Activated naive CD4-positive, alpha-beta T cell treated with anti-CD3 and anti-CD28 coated beads, Interleukin-2, amount 50 U/mL, for 72 hours (primary cell): ENCODE measurements around the gene KIF3B. TPM values are rescaled to one million over a fixed set of nuclear protein-coding genes. Genes with fewer than 3 reads are reported as not detected.
"Not testable (repeated sequence)": the region's sequence is repeated elsewhere in the genome, so short reads cannot be mapped to it uniquely, and the experiment has no call there.

Experiments used
- ATAC-seq, 2 donors: fragments of 150-1000 bp; cut with Tn5 transposase; 2 replicates each; pipeline ENCODE4 v1.10.0; 2021; ENCODE audit warnings: mild to moderate bottlenecking in 2 of 2, moderate library complexity in 2 of 2
- DNase-seq, 2 donors: peaks; one replicate each; pipeline ENCODE4 v3.0.0; 2021 to 2022; ENCODE audit warnings: low spot score in 2 of 2
- H3K27ac Mint-ChIP-seq, 2 donors: one replicate each; pipeline ENCODE4 v1.8.0; 2022; ENCODE audit warnings: mild to moderate bottlenecking in 2 of 2, mixed read lengths in 2 of 2
- H3K36me3 Mint-ChIP-seq, 2 donors: one replicate each; pipeline ENCODE4 v1.8.0; 2022; ENCODE audit warnings: mixed read lengths in 2 of 2
- H3K9me3 Mint-ChIP-seq, 2 donors: one replicate each; pipeline ENCODE4 v1.8.0; 2022; ENCODE audit warnings: mixed read lengths in 2 of 2
- total RNA-seq, 2 donors: library from RNA; stranded (reverse); gene quantifications; one replicate each; pipeline ENCODE4 v1.2.3, GENCODE V29; 2022

Gene KIF3B
- total RNA-seq, 2 donors from 2014 or later, result 21.9 to 37.8 TPM

GRCh38 chr20:32332614-32333013 lies 55.2 kb downstream of the KIF3B start:
- no peaks in the 10 kb centered on the region for H3K9me3 Mint-ChIP-seq
- DNase-seq (no peak), ATAC-seq (peak; percentile 5 to 21)
- peaks cover 22 to 24% of the 10 kb centered on the region in 2 donors for H3K36me3 Mint-ChIP-seq
- peak overlapping the region; percentile 2 to 93 for H3K27ac Mint-ChIP-seq

GRCh38 chr20:32333181-32333987 lies 55.9 kb downstream of the KIF3B start:
- Mint-ChIP-seq H3K27ac (peak overlapping the region; percentile 93), H3K36me3 (peaks cover 22 to 24% of the 10 kb centered on the region in 2 donors), H3K9me3 (no peaks in the 10 kb centered on the region)
- DNase-seq (peak; percentile 36 to 78), ATAC-seq (peak; percentile 93 to 95)

GRCh38 chr20:32333988-32334885 lies 56.8 kb downstream of the KIF3B start:
- DNase-seq (peak in 1 of 2 donors; percentile 64), ATAC-seq (peak in 1 of 2 donors; percentile 50)
- Mint-ChIP-seq H3K9me3 (no peaks in the 10 kb centered on the region), H3K36me3 (peaks cover 22 to 24% of the 10 kb centered on the region in 2 donors), H3K27ac (peak overlapping the region; percentile 93)

- no peaks in the 10 kb centered on the region for H3K9me3 Mint-ChIP-seq
- peak overlapping the region in 1 of 2 donors; percentile 69 for H3K27ac Mint-ChIP-seq
- H3K36me3 Mint-ChIP-seq, result peaks cover 18 to 20% of the 10 kb centered on the region in 2 donors
- no peak for ATAC-seq
- DNase-seq, result no peak
Measured at GRCh38 chr20:32336918-32337347, 59.5 kb downstream of the KIF3B start.

- Mint-ChIP-seq H3K9me3 (no peaks in the 10 kb centered on the region), H3K36me3 (peaks cover 10 to 16% of the 10 kb centered on the region in 2 donors), H3K27ac (no peak overlapping the region)
- ATAC-seq (no peak), DNase-seq (no peak)
Measured at GRCh38 chr20:32337937-32338661, 60.6 kb downstream of the KIF3B start.

GRCh38 chr20:32338665-32339064 lies 61.2 kb downstream of the KIF3B start:
- H3K36me3 Mint-ChIP-seq, result peaks cover 10 to 16% of the 10 kb centered on the region in 2 donors
- DNase-seq (no peak), ATAC-seq (no peak)
- no peak overlapping the region for H3K27ac Mint-ChIP-seq
- H3K9me3 Mint-ChIP-seq, result no peaks in the 10 kb centered on the region

GRCh38 chr20:32339116-32339515 lies 61.7 kb downstream of the KIF3B start:
- Mint-ChIP-seq H3K27ac (no peak overlapping the region), H3K36me3 (peaks cover 9 to 14% of the 10 kb centered on the region in 2 donors), H3K9me3 (no peaks in the 10 kb centered on the region)
- ATAC-seq (no peak), DNase-seq (no peak)

GRCh38 chr20:32341053-32341452 lies 63.6 kb downstream of the KIF3B start:
- DNase-seq, H3K9me3 Mint-ChIP-seq, ATAC-seq, H3K36me3 Mint-ChIP-seq, H3K27ac Mint-ChIP-seq: not testable (repeated sequence)

GRCh38 chr20:32343439-32343838 lies 66.0 kb downstream of the KIF3B start:
- ATAC-seq, result no peak
- H3K9me3 Mint-ChIP-seq, result no peaks in the 10 kb centered on the region
- peak overlapping the region in 1 of 2 donors; percentile 69 for H3K27ac Mint-ChIP-seq
- H3K36me3 Mint-ChIP-seq, result no peaks in the 10 kb centered on the region
- no peak for DNase-seq

- DNase-seq, result no peak
- no peak for ATAC-seq
- Mint-ChIP-seq H3K36me3 (no peaks in the 10 kb centered on the region), H3K27ac (no peak overlapping the region), H3K9me3 (no peaks in the 10 kb centered on the region)
Measured at GRCh38 chr20:32344835-32345506, 67.5 kb downstream of the KIF3B start.

- Mint-ChIP-seq H3K27ac (no peak overlapping the region), H3K36me3 (no peaks in the 10 kb centered on the region), H3K9me3 (no peaks in the 10 kb centered on the region)
- ATAC-seq (no peak), DNase-seq (no peak)
Measured at GRCh38 chr20:32348207-32348606, 70.8 kb downstream of the KIF3B start.

GRCh38 chr20:32350421-32350820 lies 73.0 kb downstream of the KIF3B start:
- Mint-ChIP-seq H3K36me3 (no peaks in the 10 kb centered on the region), H3K9me3 (no peaks in the 10 kb centered on the region), H3K27ac (no peak overlapping the region)
- ATAC-seq (no peak), DNase-seq (no peak)

GRCh38 chr20:32352121-32352720 lies 74.8 kb downstream of the KIF3B start:
- Mint-ChIP-seq H3K27ac (no peak overlapping the region), H3K36me3 (peaks cover 0 to 1% of the 10 kb centered on the region in 2 donors), H3K9me3 (no peaks in the 10 kb centered on the region)
- DNase-seq, result no peak
- ATAC-seq, result no peak

GRCh38 chr20:32353848-32354496 lies 76.5 kb downstream of the KIF3B start:
- DNase-seq, result no peak
- Mint-ChIP-seq H3K36me3 (peaks cover 0 to 5% of the 10 kb centered on the region in 2 donors), H3K9me3 (no peaks in the 10 kb centered on the region), H3K27ac (peak overlapping the region; percentile 70 to 96)
- ATAC-seq, result no peak
